ENCODE results near the gene UBR2.
"Not testable (repeated sequence)": the region's sequence is repeated elsewhere in the genome, so short reads cannot be mapped to it uniquely, and the experiment has no call there.

The UBR2 gene

DNA sequence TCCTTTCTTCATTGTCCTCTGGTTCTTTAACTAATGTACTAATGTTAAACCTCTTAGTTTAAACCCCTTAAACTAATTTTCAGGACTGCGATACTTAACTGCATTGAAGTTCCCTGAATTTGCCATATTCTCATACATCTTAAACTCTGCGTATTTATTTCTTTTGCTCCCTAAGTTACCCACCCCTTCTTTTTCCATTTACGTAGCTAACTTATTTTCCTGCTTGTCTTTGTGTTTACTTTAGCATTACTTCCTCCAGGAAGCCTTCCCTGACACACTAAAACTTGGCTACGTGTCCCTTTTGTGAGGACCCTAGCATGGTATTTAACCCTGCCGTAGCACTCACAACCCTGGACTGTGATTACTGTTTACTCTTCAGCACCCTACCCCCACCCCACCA is 79.0 kb downstream of the UBR2 start:
- Histone ChIP-seq H3K36me3 (ENCODE audit: control insufficient read depth in 5 of 5, insufficient read depth in 5 of 5, low read length in 5 of 5) (peaks cover 48 to 84% (median 59%) of the 10 kb centered on the region in 5 donors), H3K27ac (ENCODE audit: low read depth, low read length) (no peak overlapping the region), H3K4me1 (ENCODE audit: control insufficient read depth in 5 of 5, insufficient read depth in 5 of 5, low read length in 5 of 5) (no peaks in the 10 kb centered on the region), H3K9me3 (ENCODE audit: control insufficient read depth in 5 of 5, low read length in 5 of 5) (no peaks in the 10 kb centered on the region), H3K27me3 (ENCODE audit: control insufficient read depth in 5 of 5, insufficient read depth in 4 of 5, low read length in 5 of 5) (no peaks in the 10 kb centered on the region), H3K9ac (ENCODE audit: low read length in 5 of 5) (no peak overlapping the region), H3K4me3 (ENCODE audit: low read depth in 1 of 5, low read length in 5 of 5) (no peak overlapping the region)

DNA sequence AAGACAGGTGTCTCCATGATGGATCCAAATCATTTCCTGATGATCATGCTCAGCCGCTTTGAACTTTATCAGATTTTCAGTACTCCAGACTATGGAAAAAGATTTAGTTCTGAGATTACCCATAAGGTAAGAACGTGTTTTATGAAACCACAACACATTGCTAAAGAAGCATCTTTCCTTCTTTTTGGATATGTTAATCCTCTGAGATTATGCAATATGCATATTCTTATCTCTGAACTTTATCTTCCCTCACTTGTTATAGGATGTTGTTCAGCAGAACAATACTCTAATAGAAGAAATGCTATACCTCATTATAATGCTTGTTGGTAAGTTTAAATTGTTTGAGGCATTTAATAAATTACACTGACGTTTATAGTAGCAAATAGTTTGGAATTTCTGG is 80.4 kb downstream of the UBR2 start:
- Histone ChIP-seq H3K4me1 (ENCODE audit: control insufficient read depth in 5 of 5, insufficient read depth in 5 of 5, low read length in 5 of 5) (no peaks in the 10 kb centered on the region), H3K27ac (ENCODE audit: low read depth, low read length) (no peak overlapping the region), H3K9ac (ENCODE audit: low read length in 5 of 5) (no peak overlapping the region), H3K27me3 (ENCODE audit: control insufficient read depth in 5 of 5, insufficient read depth in 4 of 5, low read length in 5 of 5) (no peaks in the 10 kb centered on the region), H3K9me3 (ENCODE audit: control insufficient read depth in 5 of 5, low read length in 5 of 5) (no peaks in the 10 kb centered on the region), H3K4me3 (ENCODE audit: low read depth in 1 of 5, low read length in 5 of 5) (no peak overlapping the region), H3K36me3 (ENCODE audit: control insufficient read depth in 5 of 5, insufficient read depth in 5 of 5, low read length in 5 of 5) (peaks cover 46 to 84% (median 57%) of the 10 kb centered on the region in 5 donors)

DNA sequence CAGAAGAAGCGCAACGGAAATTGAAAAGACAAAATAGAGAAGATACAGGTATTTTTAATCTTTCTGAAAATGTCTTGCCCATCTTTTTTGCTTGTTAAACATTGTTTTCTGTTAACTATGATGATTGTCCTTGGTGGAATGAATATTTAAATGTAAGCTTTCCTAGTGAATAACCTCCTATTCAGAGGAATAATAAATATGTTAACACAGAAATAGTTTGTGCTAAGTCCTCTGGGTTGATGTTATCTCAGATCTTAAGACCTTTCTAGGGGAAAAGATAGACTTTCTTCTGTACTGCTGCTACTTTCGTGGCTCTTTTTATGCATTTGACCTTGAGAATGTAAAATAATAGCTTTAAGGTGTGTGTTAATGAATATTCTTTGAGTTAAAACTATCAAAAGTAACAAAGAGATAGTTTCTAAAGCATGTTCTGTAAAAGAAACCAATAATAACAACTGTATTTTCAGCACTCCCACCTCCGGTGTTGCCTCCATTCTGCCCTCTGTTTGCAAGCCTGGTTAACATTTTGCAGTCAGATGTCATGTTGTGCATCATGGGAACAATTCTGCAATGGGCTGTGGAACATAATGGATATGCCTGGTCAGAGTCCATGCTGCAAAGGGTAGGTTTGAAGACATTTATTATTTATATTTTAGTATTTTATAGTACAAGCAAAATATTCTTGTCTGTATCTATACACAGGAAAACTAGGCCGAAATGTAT is 88.4 kb downstream of the UBR2 start:
- H3K9ac ChIP-seq (ENCODE audit: low read length in 5 of 5) = peak overlapping the region in 1 of 5 donors; percentile 17
- no peak overlapping the region for H3K4me3 ChIP-seq (ENCODE audit: low read depth in 1 of 5, low read length in 5 of 5)
- no peak overlapping the region for H3K27ac ChIP-seq (ENCODE audit: low read depth, low read length)
- peaks cover 49 to 71% (median 56%) of the 10 kb centered on the region in 5 donors for H3K36me3 ChIP-seq (ENCODE audit: control insufficient read depth in 5 of 5, insufficient read depth in 5 of 5, low read length in 5 of 5)
- H3K4me1 ChIP-seq (ENCODE audit: control insufficient read depth in 5 of 5, insufficient read depth in 5 of 5, low read length in 5 of 5) = no peaks in the 10 kb centered on the region
- no peaks in the 10 kb centered on the region for H3K9me3 ChIP-seq (ENCODE audit: control insufficient read depth in 5 of 5, low read length in 5 of 5)
- H3K27me3 ChIP-seq (ENCODE audit: control insufficient read depth in 5 of 5, insufficient read depth in 4 of 5, low read length in 5 of 5) = no peaks in the 10 kb centered on the region

DNA sequence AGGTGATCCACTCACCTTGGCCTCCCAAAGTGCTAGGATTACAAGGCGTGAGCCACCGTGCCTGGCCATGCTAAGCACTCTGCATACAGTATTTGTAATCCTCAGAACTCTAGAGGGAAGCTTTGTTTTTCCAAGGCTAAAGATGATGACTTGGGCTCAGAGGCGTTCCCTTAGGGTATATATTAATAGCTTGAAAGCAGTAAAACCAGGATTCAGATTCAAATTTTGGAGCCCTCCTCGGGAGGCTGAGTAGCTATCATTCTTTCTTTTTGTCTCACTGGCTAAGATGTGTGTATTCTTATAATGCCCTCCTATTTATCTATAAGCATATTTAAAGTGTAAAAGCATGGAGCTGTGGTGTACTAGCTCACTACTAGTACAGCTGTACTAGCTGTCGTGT is 90.0 kb downstream of the UBR2 start:
- H3K27me3 ChIP-seq (ENCODE audit: control insufficient read depth in 5 of 5, insufficient read depth in 4 of 5, low read length in 5 of 5) = no peaks in the 10 kb centered on the region
- H3K4me1 ChIP-seq (ENCODE audit: control insufficient read depth in 5 of 5, insufficient read depth in 5 of 5, low read length in 5 of 5) = no peaks in the 10 kb centered on the region
- H3K27ac ChIP-seq (ENCODE audit: low read depth, low read length) = no peak overlapping the region
- no peak overlapping the region for H3K4me3 ChIP-seq (ENCODE audit: low read depth in 1 of 5, low read length in 5 of 5)
- H3K9me3 ChIP-seq (ENCODE audit: control insufficient read depth in 5 of 5, low read length in 5 of 5) = no peaks in the 10 kb centered on the region
- peaks cover 56 to 73% (median 64%) of the 10 kb centered on the region in 5 donors for H3K36me3 ChIP-seq (ENCODE audit: control insufficient read depth in 5 of 5, insufficient read depth in 5 of 5, low read length in 5 of 5)
- H3K9ac ChIP-seq (ENCODE audit: low read length in 5 of 5) = no peak overlapping the region

DNA sequence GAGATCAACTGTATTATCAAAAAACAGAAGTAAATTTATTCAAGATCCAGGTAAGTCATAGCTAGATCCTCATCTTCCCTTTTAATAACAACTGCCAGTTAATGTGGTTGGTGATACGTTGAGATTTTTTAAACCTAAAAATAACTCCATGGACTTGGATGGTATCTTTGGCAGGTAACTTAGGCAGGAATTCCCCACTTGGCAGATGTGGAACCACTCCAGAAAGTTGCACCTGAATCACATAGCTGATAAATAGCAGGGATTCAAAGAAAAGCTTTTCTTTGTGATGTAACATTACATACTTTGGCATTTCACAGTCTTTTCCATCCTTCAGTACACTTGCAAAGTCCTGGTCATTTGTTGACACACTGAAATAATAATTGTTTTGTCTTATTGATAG is 96.0 kb downstream of the UBR2 start:
- no peaks in the 10 kb centered on the region for H3K4me1 ChIP-seq (ENCODE audit: control insufficient read depth in 5 of 5, insufficient read depth in 5 of 5, low read length in 5 of 5)
- no peaks in the 10 kb centered on the region for H3K9me3 ChIP-seq (ENCODE audit: control insufficient read depth in 5 of 5, low read length in 5 of 5)
- no peaks in the 10 kb centered on the region for H3K27me3 ChIP-seq (ENCODE audit: control insufficient read depth in 5 of 5, insufficient read depth in 4 of 5, low read length in 5 of 5)
- H3K36me3 ChIP-seq (ENCODE audit: control insufficient read depth in 5 of 5, insufficient read depth in 5 of 5, low read length in 5 of 5) = peaks cover 52 to 71% (median 65%) of the 10 kb centered on the region in 5 donors
- no peak overlapping the region for H3K27ac ChIP-seq (ENCODE audit: low read depth, low read length)
- no peak overlapping the region for H3K9ac ChIP-seq (ENCODE audit: low read length in 5 of 5)
- no peak overlapping the region for H3K4me3 ChIP-seq (ENCODE audit: low read depth in 1 of 5, low read length in 5 of 5)

DNA sequence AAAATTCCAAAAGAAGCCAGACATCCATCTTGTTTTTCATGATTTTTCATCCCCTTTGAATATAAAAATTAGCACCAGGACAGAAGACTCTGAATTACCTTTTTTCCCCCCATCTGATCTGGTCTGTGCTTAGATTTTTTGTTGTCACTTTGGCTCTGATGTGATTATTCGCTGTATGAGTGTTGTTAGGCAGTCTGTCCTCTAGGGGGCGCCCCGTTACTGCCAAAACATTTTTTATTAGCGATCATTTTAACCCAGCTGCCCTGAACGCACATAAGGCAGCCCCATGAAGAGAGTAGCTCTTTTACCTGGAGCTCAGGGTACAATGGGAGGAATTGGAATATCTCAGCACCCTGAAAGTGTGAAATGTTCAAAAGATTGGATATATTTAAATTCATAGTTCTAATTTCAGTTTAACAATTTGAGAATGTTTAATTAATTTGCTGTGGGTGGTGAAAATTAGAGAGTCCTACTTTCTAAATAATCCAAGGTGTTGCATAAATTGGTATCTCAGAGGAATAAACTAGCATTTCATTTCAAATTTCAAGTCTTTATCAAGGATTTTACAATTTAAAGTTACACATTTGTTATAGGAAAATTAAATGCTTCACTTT is 97.8 kb downstream of the UBR2 start:
- Histone ChIP-seq H3K4me1 (ENCODE audit: control insufficient read depth in 5 of 5, insufficient read depth in 5 of 5, low read length in 5 of 5) (no peaks in the 10 kb centered on the region), H3K27ac (ENCODE audit: low read depth, low read length) (no peak overlapping the region), H3K27me3 (ENCODE audit: control insufficient read depth in 5 of 5, insufficient read depth in 4 of 5, low read length in 5 of 5) (no peaks in the 10 kb centered on the region), H3K9me3 (ENCODE audit: control insufficient read depth in 5 of 5, low read length in 5 of 5) (no peaks in the 10 kb centered on the region), H3K36me3 (ENCODE audit: control insufficient read depth in 5 of 5, insufficient read depth in 5 of 5, low read length in 5 of 5) (peaks cover 57 to 80% (median 70%) of the 10 kb centered on the region in 5 donors), H3K4me3 (ENCODE audit: low read depth in 1 of 5, low read length in 5 of 5) (no peak overlapping the region), H3K9ac (ENCODE audit: low read length in 5 of 5) (no peak overlapping the region)

DNA sequence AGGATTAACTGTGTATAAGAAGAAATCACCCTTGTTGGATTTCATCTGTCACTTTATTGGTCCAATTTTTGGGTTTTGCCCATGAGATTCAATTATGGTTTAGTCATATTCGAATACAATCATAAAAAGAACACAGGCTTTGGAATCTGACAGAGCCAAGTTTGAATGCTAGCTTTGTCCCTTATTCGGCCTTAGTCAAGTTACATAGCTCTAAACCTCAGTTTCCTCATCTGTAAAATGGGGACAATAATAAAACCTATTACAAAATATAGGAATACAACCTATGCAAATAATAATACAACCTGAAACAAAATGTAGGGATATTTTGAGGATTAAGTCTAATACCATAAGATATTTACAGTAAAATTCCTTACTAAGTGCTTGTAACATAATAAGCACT is 100.9 kb downstream of the UBR2 start:
- peaks cover 55 to 79% (median 64%) of the 10 kb centered on the region in 5 donors for H3K36me3 ChIP-seq (ENCODE audit: control insufficient read depth in 5 of 5, insufficient read depth in 5 of 5, low read length in 5 of 5)
- no peaks in the 10 kb centered on the region for H3K9me3 ChIP-seq (ENCODE audit: control insufficient read depth in 5 of 5, low read length in 5 of 5)
- H3K27ac ChIP-seq (ENCODE audit: low read depth, low read length) = no peak overlapping the region
- H3K27me3 ChIP-seq (ENCODE audit: control insufficient read depth in 5 of 5, insufficient read depth in 4 of 5, low read length in 5 of 5) = no peaks in the 10 kb centered on the region
- H3K4me3 ChIP-seq (ENCODE audit: low read depth in 1 of 5, low read length in 5 of 5) = no peak overlapping the region
- no peaks in the 10 kb centered on the region for H3K4me1 ChIP-seq (ENCODE audit: control insufficient read depth in 5 of 5, insufficient read depth in 5 of 5, low read length in 5 of 5)
- no peak overlapping the region for H3K9ac ChIP-seq (ENCODE audit: low read length in 5 of 5)

DNA sequence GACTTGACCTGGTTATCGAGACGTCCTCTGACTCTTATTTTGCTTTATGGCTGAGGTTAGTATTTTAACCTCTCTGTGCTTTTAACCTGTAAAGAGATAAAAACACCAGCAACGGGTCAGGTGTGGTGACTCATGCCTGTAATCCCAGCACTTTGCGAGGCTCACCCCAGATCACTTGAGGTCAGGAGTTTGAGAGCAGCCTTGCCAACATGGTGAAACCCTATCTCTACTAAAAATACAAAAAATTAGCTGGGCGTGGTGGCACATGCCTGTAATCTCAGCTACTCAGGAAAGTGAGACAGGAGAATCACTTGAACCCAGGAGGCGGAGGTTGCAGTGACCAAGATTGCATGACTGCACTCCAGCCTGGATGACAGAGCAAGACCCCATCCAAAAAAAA is 110.5 kb downstream of the UBR2 start:
- not testable (repeated sequence) for H3K9me3 ChIP-seq (ENCODE audit: control insufficient read depth in 5 of 5, low read length in 5 of 5); H3K4me1 ChIP-seq (ENCODE audit: control insufficient read depth in 5 of 5, insufficient read depth in 5 of 5, low read length in 5 of 5); H3K27me3 ChIP-seq (ENCODE audit: control insufficient read depth in 5 of 5, insufficient read depth in 4 of 5, low read length in 5 of 5); H3K9ac ChIP-seq (ENCODE audit: low read length in 5 of 5); H3K4me3 ChIP-seq (ENCODE audit: low read depth in 1 of 5, low read length in 5 of 5); H3K27ac ChIP-seq (ENCODE audit: low read depth, low read length)
- peaks cover 62 to 99% (median 93%) of the 10 kb centered on the region in 5 donors for H3K36me3 ChIP-seq (ENCODE audit: control insufficient read depth in 5 of 5, insufficient read depth in 5 of 5, low read length in 5 of 5)

DNA sequence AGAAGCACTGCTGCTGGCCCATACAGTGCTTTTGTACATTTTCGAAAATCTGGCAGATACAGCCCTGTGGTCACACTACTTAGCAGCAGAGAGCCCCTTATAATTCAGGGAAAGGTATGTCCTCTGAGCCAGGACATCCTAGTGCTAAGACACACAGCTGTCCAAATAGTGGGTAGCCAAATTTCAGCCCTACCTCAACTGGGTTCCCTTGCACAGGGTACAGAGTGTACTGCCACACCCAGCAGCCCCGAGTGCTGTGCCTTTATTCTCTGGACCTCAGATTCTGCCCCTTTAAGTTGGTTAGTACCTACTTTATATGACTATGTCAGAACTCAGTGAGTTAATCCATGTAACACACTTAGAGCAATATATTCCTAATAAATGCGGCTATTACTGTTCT is 111.0 kb downstream of the UBR2 start:
- Histone ChIP-seq H3K4me1 (ENCODE audit: control insufficient read depth in 5 of 5, insufficient read depth in 5 of 5, low read length in 5 of 5) (no peaks in the 10 kb centered on the region), H3K4me3 (ENCODE audit: low read depth in 1 of 5, low read length in 5 of 5) (no peak overlapping the region), H3K27ac (ENCODE audit: low read depth, low read length) (no peak overlapping the region), H3K36me3 (ENCODE audit: control insufficient read depth in 5 of 5, insufficient read depth in 5 of 5, low read length in 5 of 5) (peaks cover 62 to 99% (median 93%) of the 10 kb centered on the region in 5 donors), H3K9ac (ENCODE audit: low read length in 5 of 5) (no peak overlapping the region), H3K9me3 (ENCODE audit: control insufficient read depth in 5 of 5, low read length in 5 of 5) (no peaks in the 10 kb centered on the region), H3K27me3 (ENCODE audit: control insufficient read depth in 5 of 5, insufficient read depth in 4 of 5, low read length in 5 of 5) (no peaks in the 10 kb centered on the region)

DNA sequence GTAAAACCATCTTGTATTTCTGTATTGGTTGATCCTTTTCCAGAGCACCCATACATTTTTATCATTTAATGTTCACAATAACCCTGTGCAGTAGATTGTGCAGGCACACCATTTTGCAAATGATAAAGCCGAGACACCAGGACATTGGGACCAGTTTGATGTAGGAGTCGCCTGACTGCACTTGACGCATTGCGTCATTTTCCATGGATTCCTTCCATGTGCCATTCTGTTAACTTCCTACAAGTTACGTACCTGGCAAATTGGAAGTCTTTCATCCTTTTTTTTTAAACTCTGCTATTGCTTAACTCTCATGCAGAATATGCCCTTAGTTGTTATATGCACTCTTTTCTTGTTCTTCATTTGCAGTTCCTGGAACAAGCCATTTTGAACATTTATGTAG is 115.5 kb downstream of the UBR2 start:
- Histone ChIP-seq H3K27ac (ENCODE audit: low read depth, low read length) (no peak overlapping the region), H3K27me3 (ENCODE audit: control insufficient read depth in 5 of 5, insufficient read depth in 4 of 5, low read length in 5 of 5) (no peaks in the 10 kb centered on the region), H3K9me3 (ENCODE audit: control insufficient read depth in 5 of 5, low read length in 5 of 5) (no peaks in the 10 kb centered on the region), H3K4me3 (ENCODE audit: low read depth in 1 of 5, low read length in 5 of 5) (no peak overlapping the region), H3K36me3 (ENCODE audit: control insufficient read depth in 5 of 5, insufficient read depth in 5 of 5, low read length in 5 of 5) (peaks cover 53 to 95% (median 80%) of the 10 kb centered on the region in 5 donors), H3K9ac (ENCODE audit: low read length in 5 of 5) (no peak overlapping the region), H3K4me1 (ENCODE audit: control insufficient read depth in 5 of 5, insufficient read depth in 5 of 5, low read length in 5 of 5) (no peaks in the 10 kb centered on the region)
